Activated T-cell treated with anti-CD3 and anti-CD28 coated beads for 1 hour (primary cell): Measurements from ENCODE around the gene PCSK5.

Experiments used
- DNase-seq: peaks from one replicate; pipeline ENCODE4 v3.0.0-alpha.2; 2020; ENCODE audit warnings: low read depth

PCSK5 gene

DNA sequence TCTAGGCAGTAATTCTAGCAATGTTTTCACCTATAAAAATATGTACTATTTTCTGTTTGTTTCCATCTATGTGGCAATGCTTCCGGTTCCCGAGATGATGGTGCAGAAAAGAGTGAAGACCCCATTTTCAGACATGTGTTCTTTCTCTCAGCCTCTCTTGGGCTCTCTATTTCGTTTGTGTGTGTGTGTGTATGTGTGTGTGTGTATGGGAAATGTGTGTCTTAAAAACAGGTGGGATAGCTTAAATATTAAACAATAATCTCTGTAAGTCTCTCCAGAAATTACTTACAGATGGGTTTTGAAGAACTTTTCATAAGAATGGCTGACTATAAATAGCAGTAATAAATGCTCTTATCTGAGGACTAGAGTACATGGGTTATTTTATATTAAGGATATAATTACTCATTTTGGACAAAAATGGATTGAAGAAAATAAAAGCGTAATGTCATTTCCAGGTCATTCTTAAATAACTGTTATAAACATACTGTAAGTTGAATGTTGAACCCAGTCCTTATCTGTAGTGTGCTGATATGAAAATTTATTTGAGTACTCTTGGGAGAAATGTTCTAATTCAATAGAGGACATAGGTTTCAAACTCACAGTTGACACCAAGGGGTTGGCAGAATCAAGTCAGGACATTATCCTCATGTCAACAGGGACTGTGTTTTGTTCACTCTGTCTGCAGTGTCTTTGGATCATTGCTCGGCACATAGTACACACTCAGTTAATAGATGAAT lies 31.1 kb downstream of the PCSK5 start:
- no peak for DNase-seq

DNA sequence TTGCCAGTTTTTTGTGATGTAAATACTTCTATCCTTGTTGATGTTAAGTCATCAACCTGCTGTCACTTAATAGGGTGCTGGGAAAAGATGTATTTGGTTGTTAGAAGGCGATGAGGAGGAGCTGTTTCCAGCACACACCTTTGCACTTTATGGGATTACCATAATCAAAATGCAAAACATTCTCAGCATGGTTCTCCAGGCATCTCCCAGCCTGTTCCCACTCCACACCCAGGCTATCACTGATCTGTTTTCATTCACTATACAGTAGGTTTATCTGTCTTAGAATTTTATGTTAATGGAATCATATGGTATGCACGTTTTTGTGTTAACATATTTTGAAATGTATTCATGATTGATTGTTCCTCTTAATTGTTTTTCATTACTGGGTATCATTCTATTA lies 35.9 kb downstream of the PCSK5 start:
- no peak for DNase-seq

DNA sequence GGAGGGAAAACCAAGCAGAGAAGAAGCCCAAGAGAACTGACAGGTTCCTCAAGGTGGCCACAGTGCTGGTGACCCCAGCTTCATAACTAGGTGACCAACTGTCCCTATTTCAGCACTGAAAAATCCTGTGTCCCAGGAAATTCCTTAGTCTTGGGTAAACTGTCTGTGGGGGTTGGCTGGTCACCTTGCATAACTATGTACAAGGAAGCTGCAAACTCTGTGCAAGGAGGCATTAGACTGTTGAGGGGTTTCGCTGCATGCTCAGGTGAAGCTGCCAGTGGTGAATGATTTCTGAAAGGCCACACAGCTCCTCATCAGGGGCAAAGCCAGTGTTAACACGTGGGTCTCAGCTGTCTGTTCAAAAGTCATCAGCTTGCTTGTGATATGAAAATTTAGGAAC lies 36.9 kb downstream of the PCSK5 start:
- DNase-seq = no peak

DNA sequence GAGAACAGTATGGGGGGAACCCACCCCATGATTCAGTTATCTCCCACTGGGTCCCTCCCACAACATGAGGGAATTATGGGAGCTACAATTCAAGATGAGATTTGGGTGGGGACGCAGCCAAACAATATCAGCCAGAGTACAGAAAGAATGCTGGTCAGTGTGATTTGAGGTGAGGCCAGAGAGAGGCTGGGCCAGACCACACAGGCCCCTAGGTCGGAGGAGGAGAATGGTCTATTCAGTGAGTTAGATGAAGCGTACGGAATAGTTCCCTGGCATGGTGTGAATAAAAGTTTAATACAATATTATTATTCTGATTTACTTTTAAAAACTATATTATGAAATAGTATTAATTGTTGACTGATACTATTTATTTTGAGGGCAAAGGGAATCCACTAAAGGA lies 39.7 kb downstream of the PCSK5 start:
- no peak for DNase-seq

DNA sequence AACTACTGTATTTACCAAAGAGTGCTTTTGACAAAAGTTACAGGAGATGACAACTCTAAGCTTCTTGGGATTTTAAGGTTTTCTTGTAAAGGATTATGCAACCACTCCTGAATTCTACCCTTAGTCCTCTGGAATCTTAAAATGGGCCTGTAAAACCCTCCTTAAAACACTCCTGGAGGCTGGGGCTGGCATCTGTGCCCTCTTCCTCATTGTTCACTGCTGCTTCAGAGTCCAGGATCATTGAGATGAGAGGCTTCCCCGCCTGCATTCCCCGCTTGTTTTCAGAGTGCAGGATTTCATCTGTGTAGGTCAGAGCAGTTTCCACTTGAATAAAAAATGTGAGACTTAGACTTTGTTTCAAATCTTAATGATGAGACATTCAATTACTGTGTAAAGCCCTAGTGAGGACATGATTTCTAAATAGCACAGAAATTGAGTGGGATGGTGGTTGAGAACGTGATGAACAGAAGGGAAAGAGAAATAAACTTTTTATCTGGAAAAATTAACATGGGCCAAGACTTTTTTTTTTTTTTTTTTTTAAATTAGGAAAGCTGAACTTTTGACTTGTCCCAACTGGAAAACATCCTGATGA lies 40.4 kb downstream of the PCSK5 start:
- DNase-seq = no peak

DNA sequence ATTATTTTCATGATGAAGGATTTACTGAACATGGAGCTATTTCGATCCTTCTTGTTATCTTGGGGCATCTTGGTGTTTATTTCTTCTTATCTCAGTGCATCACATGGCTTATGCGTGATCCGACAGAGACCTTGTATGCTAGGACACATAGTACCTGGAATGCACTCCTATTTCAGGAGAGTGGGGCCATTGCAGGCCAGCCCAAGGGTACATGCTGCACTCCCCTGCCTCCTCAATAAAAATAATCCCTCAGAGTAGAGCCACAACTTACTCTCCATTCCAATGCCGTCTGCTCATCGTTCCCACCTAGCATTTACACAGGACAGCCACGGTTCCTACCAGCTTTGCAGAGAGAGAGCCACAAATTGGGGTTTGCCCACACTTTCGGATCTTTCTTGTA lies 43.5 kb downstream of the PCSK5 start:
- DNase-seq = no peak

DNA sequence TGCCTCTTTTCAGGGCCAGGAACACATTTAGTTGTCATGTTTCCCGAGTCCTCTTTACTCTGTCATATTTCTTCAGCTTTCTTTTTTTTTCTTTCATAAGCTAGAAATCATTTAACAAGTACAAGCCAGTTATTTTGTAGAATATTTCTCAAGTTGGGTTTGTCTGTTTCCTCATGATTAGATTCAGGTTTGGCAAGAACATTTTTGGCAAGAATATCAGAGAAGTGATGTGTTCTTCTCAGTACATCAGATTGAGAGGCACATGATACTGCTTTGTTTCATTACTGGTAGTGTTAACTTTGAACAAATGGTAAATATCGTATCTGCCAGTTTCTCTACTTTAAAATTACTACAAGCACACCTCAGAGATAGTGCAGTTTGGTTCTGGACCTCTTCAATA lies 45.1 kb downstream of the PCSK5 start:
- DNase-seq = no peak

DNA sequence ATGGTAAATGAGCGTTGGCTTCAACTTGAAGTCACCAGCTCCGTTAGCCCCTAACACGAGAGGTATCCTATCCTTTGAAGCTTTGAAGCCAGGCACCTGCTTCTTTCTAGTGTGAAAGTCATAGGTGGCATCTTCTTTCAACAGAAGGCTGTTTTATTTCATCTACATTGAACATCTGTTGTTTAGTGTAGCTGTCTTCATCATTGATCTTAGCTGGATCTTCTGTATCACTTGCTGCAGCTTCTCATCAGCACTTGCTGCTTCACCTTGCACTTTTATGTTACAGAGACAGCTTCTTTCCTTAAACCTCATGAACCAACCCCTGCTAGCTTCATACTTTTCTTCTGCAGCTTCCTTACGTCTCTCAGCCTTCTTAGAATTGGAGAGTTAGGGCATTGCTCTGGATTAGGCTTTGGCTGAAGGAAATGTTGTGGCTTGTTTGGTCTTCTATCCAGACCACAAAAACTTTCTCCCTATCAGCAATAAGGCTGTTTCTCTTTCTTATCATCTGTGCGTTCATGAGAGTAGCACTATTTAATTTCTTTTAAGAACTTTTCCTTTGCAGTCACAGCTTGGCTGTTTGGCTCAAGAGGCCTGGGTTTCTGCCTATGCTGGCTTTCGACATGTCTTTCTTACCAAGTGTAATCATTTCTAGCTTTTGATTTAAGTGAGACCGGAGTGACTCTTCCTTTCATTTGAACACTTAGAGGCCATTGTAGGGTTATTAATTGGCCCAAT lies 47.2 kb downstream of the PCSK5 start:
- DNase-seq = no peak

DNA sequence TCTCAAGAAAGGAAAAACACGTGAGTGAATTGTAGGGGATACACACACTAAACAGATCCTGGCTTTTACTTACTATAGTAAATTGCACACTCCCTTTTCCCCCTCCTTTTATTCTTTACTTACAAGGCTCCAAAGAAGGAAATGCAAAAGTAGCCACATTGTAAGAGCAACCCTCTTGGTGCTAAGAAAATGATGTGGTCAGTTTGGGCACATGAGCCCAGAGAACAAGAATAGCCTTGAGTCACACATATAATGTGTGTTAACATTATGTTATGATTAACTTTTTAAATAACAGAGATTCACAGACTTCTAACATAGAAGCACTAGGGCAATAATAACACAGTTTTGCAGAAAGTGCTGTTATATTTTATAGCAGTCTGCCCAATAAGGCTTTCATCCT lies 48.5 kb downstream of the PCSK5 start:
- no peak for DNase-seq

DNA sequence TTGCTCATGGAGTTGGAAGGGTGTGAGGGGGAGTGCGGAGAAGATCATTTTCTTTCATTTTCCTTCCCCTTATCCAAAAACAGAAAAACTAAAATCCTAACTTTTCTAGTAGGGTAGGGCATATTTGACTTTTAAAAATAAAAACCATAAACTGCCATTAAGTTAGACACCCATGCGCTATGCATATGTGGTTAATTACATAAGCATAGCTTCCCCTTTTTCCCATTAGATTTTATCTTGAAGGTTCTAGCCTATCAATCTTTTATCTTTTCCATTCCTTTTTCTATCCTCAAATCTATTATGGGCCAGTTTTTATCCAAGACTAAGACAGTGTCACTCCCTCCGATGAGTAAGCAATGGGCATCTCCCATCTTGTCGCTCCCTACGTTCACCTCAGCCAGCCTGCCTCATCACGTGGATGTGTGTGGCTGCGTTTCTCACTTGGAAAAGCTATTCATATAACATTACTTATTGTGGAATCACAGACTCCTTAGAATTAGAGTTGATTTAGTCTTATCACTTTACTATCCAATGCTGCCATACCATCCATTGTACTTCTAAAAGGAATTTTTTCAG lies 49.2 kb downstream of the PCSK5 start:
- no peak for DNase-seq

DNA sequence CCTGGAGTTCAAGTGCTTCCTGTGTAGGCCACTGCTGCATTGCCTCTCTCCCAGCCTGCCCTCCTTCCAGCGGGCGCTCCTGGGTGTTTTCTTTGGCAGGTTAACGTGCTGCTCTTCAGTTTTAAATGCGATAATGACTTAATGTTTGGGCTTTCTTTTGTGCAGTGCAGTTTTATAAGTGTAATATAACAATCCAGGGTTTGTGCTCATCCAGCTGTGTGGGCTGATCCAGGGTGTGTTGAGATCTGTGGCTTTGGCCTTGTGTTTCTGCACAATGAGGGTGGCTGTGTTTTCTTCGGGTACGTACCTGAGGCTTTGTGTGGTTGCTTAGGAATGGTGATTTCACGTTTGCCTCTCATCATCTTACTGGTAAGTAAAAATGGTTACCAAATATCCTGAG lies 50.6 kb downstream of the PCSK5 start:
- no peak for DNase-seq

DNA sequence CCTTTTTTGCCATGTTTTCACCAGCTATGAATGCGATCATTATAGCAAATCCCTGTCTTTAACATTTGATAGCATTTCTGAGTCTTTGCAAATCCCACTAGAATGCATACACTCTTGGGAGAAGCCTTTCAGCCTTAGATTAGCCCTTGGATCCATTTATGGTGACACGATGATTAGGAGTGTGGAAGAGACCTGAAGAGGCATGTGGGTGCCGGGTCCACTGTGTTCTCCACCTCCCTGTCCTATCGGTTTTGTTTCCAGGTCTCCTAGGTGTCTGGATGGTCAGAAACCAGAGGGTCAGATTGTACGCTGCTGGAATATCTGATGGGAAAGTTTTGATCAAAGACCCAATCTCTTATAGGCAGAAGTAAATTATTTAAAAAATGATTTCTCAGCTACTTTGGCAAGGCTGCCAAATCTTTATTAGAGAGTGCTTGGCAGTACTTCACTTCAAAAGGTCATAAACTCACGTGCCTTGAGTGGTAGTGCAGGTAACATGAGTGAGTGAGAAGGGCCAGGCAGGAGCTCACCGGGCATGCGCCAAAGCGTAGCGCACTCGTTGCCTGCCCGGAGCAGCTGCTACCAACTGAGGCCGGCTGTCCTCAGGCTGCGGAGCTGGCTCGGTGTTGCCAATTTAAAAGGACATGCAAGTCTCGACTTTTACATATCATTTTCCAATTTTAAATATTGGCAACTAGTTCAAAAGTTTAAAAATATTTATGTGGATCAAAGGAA lies 51.3 kb downstream of the PCSK5 start:
- no peak for DNase-seq

DNA sequence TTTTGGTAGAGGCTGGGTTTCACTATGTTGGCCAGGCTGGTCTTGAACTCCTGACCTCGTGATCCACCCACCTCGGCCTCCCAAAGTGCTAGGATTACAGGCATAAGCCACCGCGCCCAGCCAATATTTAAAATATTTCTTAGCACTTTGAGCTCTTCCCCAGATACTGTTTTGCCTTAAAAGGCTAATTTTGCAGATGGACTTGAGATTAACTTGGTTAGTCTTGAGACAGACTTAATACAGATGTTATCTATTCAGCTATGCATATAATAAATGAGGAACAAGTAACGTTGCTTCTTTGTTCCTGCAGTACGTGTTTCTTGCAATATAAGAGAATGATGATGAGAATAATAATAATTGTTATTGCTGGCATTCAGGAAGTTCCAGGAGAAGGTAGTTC lies 56.3 kb downstream of the PCSK5 start:
- no peak for DNase-seq

DNA sequence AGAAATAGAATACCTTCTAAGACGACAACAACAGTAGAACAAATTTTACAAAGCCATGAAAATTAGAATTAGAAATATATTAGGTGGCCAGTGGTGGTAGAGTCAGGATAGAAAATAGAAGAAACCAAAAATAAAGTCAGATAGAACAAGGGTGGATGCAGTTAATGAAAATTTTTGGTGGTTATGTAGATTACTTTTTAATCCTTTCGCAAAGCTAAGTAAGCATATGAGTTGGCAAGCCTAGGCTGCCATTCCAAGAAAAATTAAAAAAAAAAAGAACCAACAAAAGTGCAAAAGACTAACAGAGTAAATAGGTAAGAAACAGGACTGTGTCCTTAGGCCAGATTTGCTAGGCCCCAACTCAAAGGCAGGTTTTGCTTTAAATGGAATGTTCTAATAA lies 56.8 kb downstream of the PCSK5 start:
- no peak for DNase-seq

DNA sequence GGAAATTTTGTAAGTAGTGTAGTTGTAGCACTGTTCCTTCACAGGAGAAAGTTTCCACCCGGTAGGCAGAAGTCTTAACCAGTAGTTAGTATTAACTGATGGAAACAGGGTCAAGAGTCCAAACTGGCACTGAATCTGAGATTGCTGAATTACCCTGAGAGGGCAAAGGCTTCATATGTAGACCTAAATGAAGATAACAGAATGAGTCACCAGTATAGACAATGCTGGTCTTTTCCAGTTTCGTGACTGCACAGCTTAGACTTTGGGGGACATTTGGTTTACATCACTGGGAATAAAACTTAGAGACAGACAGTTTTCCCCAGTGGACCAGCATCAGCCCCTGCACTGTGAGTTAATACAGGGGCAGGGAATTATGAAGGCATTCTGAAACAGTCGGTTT lies 60.5 kb downstream of the PCSK5 start:
- no peak for DNase-seq

DNA sequence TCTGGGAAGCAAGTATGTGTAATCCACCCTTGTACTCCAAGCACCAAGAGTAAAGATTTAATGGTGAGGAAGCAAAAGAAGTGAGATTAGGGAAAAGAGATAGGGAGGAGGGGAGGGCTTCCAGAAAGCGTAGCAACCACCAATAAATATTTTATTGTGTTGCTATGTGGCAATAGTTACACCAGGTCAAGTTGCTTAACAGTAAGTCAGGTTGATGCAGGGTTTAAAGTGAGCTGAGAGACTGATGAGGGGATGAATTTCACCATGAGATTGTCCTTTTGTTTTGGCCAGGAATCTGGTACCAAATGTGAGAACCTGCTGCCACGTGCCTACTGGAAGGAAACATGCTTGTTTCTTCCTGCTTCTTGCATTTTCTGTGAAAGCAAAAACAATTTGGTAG lies 62.7 kb downstream of the PCSK5 start:
- no peak for DNase-seq

DNA sequence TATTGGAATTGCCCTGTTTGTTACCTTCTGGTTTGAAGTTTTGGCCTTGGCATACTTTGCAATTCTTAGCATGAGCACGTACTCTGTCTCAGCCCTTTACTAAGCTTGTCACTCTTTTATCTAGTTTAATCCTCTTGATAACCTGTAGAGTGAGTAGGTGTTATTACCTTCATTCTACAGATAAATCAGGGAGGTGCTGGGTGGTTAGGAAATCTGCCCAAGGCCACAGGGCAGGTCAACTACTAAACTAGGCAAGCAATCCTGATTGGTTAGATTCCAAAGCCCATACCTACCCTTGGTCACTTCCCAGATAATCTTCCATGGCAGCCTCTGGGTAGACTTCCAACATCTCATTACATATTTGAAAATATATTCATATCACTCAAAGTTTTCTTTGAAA lies 65.7 kb downstream of the PCSK5 start:
- no peak for DNase-seq

DNA sequence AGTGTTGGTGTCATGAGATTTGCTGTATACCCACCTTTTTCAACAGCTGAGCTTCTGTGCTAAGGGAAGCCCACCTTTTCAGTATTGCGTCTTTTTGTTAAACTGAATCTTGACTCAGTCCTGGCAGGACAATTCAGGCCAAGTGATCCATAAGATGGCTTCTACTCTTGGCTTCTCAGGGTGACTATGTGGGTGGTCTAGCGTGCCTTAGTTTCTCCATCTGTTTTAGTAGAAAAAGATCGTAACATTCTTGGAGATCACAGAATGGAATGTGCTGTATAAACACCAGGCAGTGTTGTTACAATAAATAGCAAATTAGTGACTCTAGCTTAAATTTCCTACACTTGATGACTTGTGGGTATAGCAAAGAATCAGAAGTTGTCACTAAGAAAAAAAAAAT lies 66.6 kb downstream of the PCSK5 start:
- no peak for DNase-seq

DNA sequence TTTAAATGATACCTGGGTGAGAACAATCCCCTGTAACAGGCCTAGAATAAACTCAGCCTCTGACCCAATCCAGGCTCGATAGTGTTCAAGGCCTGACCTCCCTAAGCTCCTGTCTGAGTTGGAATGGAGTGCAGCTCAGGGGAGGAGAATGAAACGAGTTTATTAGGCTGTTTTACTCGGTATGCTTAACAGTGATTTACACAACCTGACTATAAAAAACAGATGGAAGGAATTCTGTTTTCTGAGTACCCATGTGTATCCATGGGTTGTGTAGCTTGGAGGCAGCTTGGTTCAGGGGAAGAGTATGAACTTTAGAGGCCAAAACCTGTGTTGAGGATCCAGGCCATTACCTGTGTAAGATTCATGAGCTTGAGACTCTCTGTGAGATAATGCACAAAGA lies 67.8 kb downstream of the PCSK5 start:
- no peak for DNase-seq

DNA sequence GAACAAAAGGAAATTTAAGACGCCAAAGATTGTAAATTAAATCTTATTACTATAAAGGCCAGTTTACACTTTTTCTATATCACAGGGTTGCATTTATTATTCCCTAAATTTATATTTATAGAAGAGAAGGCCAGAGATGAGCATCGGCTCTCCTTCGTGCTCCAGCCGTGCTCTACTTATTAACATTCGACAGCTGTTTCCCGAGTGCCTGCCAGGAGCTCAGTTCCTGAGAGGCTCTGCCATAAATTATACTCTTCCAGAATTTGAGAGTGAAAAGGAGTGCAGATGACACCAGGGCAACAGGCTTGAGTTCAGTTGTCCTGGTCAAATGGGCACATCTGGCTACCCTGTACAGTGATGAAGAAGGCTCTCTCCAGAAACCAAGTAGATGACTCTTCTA lies 70.1 kb downstream of the PCSK5 start:
- DNase-seq = no peak

DNA sequence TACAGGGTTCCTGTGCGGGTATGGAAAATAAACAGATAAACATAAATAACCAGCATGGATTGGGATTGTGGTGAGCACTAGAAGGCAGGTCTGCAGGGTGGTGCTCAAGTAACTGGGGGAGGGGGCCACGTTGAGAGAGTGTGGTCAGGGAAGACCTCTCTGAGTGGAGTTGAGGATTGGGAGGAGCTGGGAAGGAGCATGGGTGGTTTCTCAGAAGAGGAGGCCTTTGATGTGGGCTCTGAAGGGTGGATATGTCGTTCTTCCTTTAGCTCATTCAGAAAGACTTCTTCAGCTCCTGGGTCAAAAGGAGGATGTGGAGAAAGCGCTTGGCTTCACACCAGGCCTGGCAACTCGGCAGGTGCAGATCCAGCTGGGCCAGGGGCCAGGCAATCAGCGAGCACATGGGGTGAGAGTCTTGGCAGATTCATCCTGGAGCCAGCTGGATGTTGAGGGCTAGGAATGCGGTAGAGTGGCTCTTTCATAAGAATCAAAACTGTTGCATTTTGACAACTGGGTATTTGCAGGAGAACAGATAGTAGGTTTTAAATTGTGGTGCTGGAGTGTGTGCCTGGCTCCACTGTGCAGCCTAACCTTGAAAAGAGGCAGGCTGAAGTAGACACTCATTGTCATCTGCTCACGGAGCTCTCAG lies 71.7 kb downstream of the PCSK5 start:
- DNase-seq = no peak

DNA sequence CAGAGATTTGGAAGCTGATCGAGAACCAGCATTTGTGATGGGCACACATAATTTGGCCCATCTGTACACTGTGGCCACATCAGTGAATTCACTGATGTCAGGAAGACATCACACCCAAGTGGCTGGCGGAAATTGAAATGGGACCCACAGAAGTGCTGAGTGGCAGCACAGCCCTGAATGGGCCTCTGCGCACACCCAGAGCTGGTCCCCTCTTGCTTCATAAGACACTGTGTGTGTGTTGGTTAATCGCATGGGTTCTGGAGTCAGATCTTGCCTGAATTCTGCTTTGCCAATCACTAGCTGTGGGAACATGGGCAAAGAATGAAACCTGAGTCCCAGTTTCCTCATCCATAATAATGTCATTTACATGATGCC lies 72.2 kb downstream of the PCSK5 start:
- no peak for DNase-seq
